Spleen (tissue), 7 donors: Measurements from ENCODE around the gene DLG2.

Experiments
- CTCF ChIP-seq, 11 experiments: fragments of 200-600 bp in 7 of 11; fragments of 450-650 bp in 4 of 11; sonication (generic) in 4 of 11; IDR thresholded peaks in 8 of 11; conservative IDR thresholded peaks in 3 of 11; 1 replicate in 7 of 11; 2 replicates in 4 of 11; pipeline versions ENCODE4 v1.4.0 to v1.8.0; 2016 to 2021; ENCODE audit warnings: antibody characterized with exemption in 11 of 11, inconsistent platforms in 4 of 11, mild to moderate bottlenecking in 1 of 11
- POLR2A ChIP-seq, 3 donors: fragments of 450-650 bp; IDR thresholded peaks; one replicate each; pipeline ENCODE4 v1.5.1; 2017; ENCODE audit warnings: antibody characterized with exemption in 3 of 3, mild to moderate bottlenecking in 1 of 3
- POLR2AphosphoS5 ChIP-seq, 3 donors: sonication (generic); formaldehyde crosslinking; IDR thresholded peaks; one replicate each; pipeline ENCODE4 v1.5.1; 2017; ENCODE audit warnings: antibody characterized with exemption in 3 of 3
- donor health status: DM: no; HTN: no; CAD: no; lungs with moderate emphysema.
- donor health status: DM: no; HTN: no; CAD: no.
- donor health status: DM: no; HTN: no; CAD: no.

- no peak for TF ChIP-seq CTCF (IDR thresholded peaks at IDR 0.05 in 8 of 11, conservative IDR thresholded peaks at IDR 0.05 in 3 of 11)
- no peak for TF ChIP-seq POLR2AphosphoS5 (IDR thresholded peaks at IDR 0.05)
- no peak for TF ChIP-seq POLR2A (IDR thresholded peaks at IDR 0.05)
Measured at GRCh38 chr11:84501750-84502149, 1125.4 kb downstream of the DLG2 start.
